Left ventricle myocardium inferior (tissue), 1 donor: ENCODE results near the gene USP6. TPM values are rescaled to one million over a fixed set of nuclear protein-coding genes. Genes with fewer than 3 reads are reported as not detected.
"Not testable (repeated sequence)": the region's sequence is repeated elsewhere in the genome, so short reads cannot be mapped to it uniquely, and the experiment has no call there.

ENCODE experiments used
- DNase-seq: peaks from one replicate; pipeline ENCODE4 v3.0.0-alpha.2; 2020
- H3K27ac ChIP-seq: fragments of 200-600 bp; replicated peaks from 2 replicates; pipeline ENCODE4 v1.8.0; 2021
- H3K27me3 ChIP-seq: fragments of 200-600 bp; 2 replicates; pipeline ENCODE4 v1.8.0; 2021; ENCODE audit warnings: low read depth
- H3K36me3 ChIP-seq: fragments of 200-600 bp; 2 replicates; pipeline ENCODE4 v1.8.0; 2021
- H3K4me1 ChIP-seq: fragments of 200-600 bp; 2 replicates; pipeline ENCODE4 v1.8.0; 2021
- H3K4me3 ChIP-seq: fragments of 200-600 bp; 2 replicates; pipeline ENCODE4 v1.8.0; 2021; ENCODE audit warnings: mild to moderate bottlenecking, moderate library complexity
- H3K9me3 ChIP-seq: fragments of 200-600 bp; replicated peaks from 2 replicates; pipeline ENCODE4 v1.8.0; 2021
- intact Hi-C: fragments of 100-400 bp; cut with micrococcal nuclease; formaldehyde crosslinking; loops from one replicate; pipeline ENCODE4 v1.11.0; 2022
- total RNA-seq: library from RNA; stranded (reverse); fragmentation: NEBNext Ultra II Directional; extraction: Animal tissue kit (Norgen Biotek cat#: 25700); gene quantifications from one replicate; pipeline ENCODE4 v1.2.1, GENCODE V29; 2021
- TF ChIP-seq, protein P1 (sequence below): fragments of 200-600 bp; IDR thresholded peaks from 2 replicates; pipeline ENCODE4 v1.8.0; 2021; ENCODE audit warnings: antibody characterized with exemption, mild to moderate bottlenecking, borderline replicate concordance
- donor health status: DM: no; HTN: yes; CAD: no; lungs with severe emphysema.

Gene USP6
- total RNA-seq, 1 donor from 2014 or later = 0.05 TPM

GRCh38 chr17:5131146-5131715 lies 15.4 kb downstream of the USP6 start:
- TF ChIP-seq, protein P1, sequence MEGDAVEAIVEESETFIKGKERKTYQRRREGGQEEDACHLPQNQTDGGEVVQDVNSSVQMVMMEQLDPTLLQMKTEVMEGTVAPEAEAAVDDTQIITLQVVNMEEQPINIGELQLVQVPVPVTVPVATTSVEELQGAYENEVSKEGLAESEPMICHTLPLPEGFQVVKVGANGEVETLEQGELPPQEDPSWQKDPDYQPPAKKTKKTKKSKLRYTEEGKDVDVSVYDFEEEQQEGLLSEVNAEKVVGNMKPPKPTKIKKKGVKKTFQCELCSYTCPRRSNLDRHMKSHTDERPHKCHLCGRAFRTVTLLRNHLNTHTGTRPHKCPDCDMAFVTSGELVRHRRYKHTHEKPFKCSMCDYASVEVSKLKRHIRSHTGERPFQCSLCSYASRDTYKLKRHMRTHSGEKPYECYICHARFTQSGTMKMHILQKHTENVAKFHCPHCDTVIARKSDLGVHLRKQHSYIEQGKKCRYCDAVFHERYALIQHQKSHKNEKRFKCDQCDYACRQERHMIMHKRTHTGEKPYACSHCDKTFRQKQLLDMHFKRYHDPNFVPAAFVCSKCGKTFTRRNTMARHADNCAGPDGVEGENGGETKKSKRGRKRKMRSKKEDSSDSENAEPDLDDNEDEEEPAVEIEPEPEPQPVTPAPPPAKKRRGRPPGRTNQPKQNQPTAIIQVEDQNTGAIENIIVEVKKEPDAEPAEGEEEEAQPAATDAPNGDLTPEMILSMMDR = no peak
- DNase-seq = no peak
- H3K9me3 ChIP-seq = no peaks in the 10 kb centered on the region

GRCh38 chr17:5131799-5132502 lies 16.1 kb downstream of the USP6 start:
- H3K36me3 ChIP-seq, H3K27ac ChIP-seq, H3K9me3 ChIP-seq, intact Hi-C loops, H3K4me3 ChIP-seq, DNase-seq, H3K4me1 ChIP-seq: not testable (repeated sequence)
- peaks cover 34% of the 10 kb centered on the region for H3K27me3 ChIP-seq

More at GRCh38 chr17:5131146-5131715, 15.4 kb downstream of the USP6 start:
- Histone ChIP-seq H3K27ac (no peak overlapping the region), H3K27me3 (peaks cover 40% of the 10 kb centered on the region), H3K36me3 (no peaks in the 10 kb centered on the region), H3K4me3 (no peak overlapping the region), H3K4me1 (no peaks in the 10 kb centered on the region)
- intact Hi-C loops = no loop called here

DNA sequence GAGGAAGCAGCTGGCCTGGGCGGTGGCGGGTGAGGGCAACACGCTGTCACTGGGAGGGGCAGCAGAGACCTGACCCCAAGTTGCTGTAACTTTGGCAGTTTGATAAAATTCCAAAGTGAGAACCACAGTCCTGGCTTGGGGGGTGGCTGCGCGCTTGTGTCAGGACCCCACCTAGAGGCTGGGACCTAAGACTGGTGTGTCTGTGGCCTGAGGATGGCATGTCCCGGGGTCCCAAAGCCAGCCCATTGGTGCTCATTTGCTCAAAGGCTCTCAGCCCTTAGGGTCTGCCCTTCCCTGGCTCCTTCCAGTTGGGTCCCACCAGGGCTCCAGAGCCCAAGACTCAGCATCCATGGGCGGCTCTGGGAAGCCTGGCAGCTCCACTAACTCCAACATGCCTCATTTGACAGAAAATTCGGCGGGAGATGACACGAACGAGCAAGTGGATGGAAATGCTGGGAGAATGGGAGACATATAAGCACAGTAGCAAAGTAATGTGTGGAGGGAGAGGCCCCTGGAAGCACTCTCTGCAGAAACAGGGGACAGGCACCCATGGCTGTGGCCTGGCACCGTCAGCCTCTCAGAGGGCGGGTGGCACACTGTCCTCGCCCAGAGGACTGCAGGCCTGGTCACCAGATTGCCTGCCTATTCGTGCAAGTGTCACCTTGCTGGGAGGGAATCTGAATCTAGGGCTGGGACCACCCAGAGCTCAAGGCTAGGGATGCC lies 16.8 kb downstream of the USP6 start:
- H3K9me3 ChIP-seq, intact Hi-C loops, H3K36me3 ChIP-seq, H3K27ac ChIP-seq, H3K4me1 ChIP-seq, H3K4me3 ChIP-seq, DNase-seq: not testable (repeated sequence)
- H3K27me3 ChIP-seq = peaks cover 29% of the 10 kb centered on the region

DNA sequence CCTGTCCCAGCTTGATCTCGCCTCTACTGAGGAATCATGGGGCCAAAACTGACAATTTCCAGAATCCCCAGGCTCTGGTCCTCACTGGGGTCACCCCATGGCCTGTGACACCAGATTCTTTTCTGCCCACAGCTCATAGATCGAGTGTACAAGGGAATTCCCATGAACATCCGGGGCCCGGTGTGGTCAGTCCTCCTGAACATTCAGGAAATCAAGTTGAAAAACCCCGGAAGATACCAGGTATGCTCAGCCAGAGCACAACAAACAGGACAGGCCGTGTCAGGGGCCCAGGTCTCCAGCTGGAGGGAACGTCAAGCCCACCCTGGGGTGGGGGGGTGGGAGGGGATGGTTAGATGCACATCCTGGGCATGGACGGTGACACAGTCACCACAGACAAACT lies 17.5 kb downstream of the USP6 start:
- Histone ChIP-seq H3K4me1 (no peaks in the 10 kb centered on the region), H3K36me3 (no peaks in the 10 kb centered on the region), H3K4me3 (no peak overlapping the region), H3K27ac (no peak overlapping the region), H3K27me3 (peaks cover 24% of the 10 kb centered on the region), H3K9me3 (no peaks in the 10 kb centered on the region)
- no peak for DNase-seq
- TF ChIP-seq, protein P1 = no peak
- intact Hi-C loops = no loop called here

DNA sequence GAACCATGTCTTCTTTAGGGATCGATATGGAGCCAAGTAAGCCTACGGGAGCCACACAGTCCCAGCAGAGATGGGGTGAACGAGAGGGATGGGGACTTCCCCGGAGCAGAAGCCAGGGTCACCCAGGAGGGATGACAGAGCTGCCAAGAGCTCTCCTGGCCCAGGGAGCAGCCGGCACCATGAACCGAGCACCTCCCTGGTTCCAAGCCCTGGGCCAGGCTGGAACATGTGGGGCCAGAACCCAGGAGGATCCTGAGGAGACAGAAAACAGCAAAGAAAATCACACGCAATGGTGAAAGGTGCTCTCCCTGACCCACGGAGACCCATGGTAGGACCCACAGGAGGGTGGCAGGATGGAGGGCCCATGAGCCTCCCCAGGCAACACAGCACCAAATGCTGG lies 18.1 kb downstream of the USP6 start:
- H3K9me3 ChIP-seq, DNase-seq, H3K4me3 ChIP-seq, H3K27ac ChIP-seq, intact Hi-C loops, H3K4me1 ChIP-seq, H3K36me3 ChIP-seq: not testable (repeated sequence)
- H3K27me3 ChIP-seq = peaks cover 24% of the 10 kb centered on the region

DNA sequence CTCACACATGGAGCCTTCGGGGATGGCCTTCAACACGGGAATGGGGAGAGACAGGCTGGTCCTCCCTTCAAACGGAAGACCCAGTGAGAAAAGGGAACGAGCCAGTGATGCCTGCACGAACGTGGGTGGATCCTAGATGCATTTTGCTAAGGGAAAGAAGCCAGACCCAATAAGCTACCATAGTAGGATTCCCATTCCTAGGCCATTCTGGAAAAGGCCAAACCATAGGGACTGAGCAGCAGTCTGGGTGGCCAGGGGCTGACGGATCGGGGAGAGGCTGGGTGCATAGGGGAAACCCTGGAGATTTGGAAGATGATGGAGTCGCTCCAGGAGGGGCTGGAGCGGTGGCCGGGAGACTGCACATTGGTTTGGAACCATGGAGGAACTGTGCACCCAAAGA lies 18.7 kb downstream of the USP6 start:
- H3K36me3 ChIP-seq, H3K4me1 ChIP-seq, H3K27ac ChIP-seq, H3K9me3 ChIP-seq, intact Hi-C loops, DNase-seq, H3K4me3 ChIP-seq: not testable (repeated sequence)
- H3K27me3 ChIP-seq = peaks cover 24% of the 10 kb centered on the region

GRCh38 chr17:5135131-5135712 lies 19.4 kb downstream of the USP6 start:
- DNase-seq, intact Hi-C loops, H3K9me3 ChIP-seq, H3K4me3 ChIP-seq, H3K27ac ChIP-seq, H3K36me3 ChIP-seq, H3K4me1 ChIP-seq: not testable (repeated sequence)
- peaks cover 18% of the 10 kb centered on the region for H3K27me3 ChIP-seq
